ENCODE measurements around the gene NCAM1.

Gene NCAM1

DNA sequence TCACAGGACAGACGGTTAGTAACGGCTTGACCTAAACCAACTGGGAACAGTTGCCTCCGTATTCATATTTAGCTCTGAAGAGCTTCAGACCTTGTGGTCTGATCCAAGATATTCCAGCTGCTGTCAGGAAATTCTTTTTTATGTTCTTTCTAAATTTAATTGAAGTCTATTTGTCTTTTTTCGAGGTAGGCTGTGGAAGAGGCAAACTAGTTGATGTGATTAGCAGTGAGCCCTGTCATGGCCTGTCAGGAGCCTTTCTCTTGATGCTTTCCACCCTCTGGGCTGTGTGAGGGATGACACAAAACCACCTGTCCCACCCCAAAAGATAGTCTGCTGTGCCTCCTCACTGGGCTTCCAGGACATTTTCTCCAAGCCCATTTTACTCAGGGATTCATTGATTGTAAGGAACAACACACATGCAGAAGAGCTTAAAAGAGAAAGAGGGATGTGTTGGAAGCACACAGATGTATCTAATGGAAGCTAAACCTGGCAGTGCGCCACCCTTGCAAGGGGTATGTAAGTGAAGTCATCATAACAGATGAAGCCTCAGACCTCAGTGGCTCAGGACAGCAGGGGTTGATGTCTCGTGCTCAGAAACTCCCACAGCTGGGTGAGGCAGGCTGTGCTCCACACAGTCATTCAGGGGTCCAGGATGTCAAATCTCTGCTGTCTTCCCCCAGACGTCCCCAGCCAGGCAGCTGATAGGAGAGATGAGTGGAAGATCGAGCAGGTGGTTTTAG is 170.0 kb downstream of the NCAM1 start:
- no peak for DNase-seq (ENCODE audit: low read depth in 2 of 2)

DNA sequence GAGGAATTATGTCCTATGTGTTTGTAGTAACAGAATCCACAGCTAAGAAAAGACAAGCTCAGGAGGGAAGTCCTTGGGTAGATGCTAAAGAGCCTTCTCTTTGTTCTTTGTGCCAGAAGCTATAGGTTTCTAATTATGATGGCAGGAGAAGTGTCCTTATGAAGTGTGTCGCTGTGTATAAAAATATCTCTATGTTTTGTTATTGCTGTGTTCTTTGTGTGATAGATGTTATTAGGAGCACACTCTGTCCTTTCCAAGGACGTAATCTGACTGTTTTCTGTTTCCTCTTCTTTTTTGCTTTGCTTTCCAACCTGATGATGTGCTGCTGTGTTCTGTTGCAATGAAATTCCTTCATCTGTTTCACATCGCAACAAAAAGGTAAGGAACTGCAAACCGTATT is 171.9 kb downstream of the NCAM1 start:
- no peak for DNase-seq (ENCODE audit: low read depth in 2 of 2)

DNA sequence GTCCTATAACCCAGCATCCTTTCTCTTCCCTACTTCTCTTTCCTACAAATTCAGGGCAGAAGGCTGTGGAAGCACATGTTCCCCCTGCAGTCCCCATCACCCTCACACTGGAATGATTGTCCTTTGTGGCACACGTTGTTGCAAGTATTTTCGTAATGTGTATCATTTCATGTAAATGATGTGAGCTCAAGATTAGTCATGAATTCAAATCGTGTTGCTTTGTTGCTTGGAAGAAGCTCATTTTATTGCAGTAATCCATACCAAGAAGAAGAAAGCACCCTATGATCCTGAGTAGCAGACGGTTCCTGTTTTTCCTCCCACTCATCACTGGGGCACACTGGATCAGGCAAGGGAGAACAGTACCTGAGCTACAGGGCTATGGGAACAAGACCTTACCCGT is 173.4 kb downstream of the NCAM1 start:
- DNase-seq (ENCODE audit: low read depth in 2 of 2), result no peak

DNA sequence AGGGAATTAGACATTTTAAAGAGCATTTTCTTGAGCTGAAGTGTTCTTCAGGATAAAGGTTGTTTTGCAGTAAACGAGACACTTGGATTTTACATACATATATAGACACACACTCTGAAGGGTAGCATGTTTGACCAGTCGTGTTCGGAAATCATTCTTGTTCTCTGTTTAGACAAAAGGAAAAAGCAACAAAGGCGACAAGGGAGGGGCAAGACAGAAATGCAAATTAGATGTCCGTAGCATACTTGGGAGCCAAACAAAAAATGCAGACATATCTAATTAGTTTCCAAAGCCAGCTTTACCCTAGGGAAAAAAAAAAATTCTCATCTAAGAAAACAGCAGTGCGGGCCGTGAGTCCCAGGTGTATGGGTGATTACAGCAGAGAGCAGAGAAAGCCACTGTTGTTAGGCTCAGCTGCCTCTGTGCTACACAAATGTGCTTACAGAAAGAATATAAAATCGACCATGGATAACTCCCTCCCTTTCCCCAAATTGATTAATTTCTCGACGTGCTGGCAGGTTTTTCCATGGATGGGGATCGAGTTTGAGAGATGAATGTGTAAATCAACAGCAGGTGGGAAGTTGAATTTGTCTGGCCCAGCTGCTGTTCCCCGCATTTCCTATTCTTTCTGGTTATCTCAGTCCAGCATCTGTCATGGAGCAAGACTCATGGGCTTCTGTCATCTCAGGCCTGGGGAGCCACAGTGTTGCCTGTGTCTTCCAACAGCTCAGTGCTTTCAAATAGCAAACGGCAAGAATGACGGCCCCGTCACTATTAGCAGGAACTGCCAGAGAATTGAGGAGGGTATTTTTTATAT is 176.7 kb downstream of the NCAM1 start:
- DNase-seq (ENCODE audit: low read depth in 2 of 2), result no peak

DNA sequence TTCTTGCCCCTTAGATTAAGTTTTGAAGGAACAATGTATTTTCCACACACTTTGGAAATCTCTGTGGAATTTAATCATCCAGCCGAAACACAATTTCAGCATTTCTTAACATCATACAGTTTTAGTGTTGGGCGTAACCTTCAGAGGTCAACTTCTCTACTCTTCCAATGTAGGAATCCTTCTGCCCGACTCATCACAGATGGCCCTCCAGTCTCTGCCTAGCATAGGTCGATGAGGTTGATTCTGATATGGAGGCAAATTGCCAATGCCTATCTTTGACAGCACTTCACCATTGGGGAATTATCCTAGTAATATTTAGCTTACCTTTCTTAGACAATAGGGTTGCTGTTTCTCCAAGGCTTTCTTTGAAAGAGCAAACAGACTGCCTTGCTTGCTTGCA is 177.5 kb downstream of the NCAM1 start:
- DNase-seq (ENCODE audit: low read depth in 2 of 2), result no peak

DNA sequence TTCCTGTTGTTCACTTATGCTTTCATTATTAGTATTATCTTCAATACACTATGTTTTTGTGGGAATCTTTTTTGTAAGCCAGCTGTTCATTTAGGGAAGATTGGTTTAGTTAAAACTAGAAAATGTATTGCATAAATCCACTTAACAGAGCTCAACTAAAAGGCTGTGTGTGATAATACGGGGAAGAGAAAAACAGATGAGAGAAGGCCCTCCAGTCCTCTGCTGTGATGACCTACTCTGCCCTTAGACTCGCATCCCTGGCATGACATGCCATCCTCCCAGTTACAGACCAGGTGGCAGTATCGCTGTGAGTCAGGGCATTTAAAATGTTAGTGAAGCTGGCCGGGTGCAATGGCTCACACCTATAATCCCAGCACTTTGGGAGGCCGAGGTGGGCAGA is 179.8 kb downstream of the NCAM1 start:
- no peak for DNase-seq (ENCODE audit: low read depth in 2 of 2)

DNA sequence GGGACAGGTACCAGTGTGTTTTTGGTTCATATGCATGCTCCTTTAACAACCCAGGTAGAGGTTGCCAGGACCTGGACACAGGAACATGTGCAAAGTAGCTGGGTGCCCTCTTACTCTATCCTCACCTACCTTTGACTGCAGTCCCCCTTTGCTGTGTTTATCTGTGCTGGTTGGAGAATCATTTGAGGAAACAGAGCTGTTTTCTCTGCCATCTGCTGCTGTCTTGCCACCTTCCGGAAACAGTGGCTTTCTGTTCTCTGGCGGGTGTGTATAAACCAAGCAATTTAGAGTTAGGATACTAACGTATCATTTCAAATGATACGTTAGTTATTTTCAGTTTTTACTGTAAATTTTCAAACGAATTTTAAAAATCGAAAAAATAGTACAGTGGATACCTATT is 181.3 kb downstream of the NCAM1 start:
- DNase-seq (ENCODE audit: low read depth in 2 of 2), result no peak

DNA sequence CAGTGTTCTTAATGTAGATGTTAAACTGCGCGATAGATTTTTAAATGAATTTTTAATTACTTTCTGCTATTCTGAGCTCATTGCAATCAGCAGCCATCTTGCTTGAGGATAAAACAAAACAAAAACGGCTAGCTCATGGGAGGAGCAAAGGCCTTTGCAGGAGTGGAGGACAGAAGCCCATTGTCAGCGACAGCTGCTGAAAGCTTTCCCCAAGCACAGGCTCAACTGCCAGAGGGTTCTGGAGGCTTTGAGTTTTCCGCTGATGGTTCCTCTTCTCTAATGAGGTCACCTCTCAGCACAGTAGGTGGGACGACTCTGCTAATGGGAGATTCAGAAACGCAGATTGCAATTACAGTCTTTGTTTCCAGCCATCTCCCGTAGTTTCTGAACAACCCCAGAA is 186.0 kb downstream of the NCAM1 start:
- DNase-seq (ENCODE audit: low read depth in 2 of 2), result no peak

DNA sequence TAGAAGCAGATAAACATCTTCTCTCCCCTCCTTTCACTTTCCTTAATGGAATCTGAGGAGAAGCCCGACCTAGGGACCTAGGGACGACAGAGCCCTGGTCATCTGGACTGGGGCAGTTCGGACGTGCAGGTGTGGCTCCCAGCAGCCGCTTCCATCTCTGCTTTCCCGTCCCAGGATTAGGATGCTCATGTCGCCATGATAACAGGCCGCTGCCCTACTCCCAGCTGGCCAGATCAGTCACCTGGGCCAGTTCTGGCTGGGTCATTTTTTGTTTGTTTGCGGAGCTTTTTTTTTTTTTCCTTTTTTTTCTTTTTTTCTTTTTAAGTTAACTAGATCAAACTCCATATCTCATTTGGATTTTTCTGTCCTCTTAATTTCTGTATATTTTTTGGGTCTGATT is 186.9 kb downstream of the NCAM1 start:
- no peak for DNase-seq (ENCODE audit: low read depth in 2 of 2)

DNA sequence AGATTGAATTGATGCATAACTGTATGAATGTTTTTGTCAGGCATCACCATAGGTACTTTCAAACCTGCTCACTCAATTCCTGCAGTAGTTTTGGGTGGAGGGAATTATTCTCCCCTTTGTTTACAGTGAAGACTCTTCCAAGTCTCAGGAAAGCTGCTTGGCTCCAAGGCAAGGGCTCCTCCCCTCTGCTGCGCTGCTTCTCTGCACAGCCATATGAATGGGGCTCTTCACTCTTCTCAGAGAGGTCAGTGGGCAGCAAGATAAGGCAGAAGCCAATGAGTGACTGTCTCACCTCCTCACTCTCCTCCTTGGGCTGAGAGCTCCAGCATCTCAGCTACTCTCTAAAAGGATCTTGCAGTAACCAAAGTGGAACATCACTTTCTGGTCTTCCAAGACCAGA is 187.4 kb downstream of the NCAM1 start:
- no peak for DNase-seq (ENCODE audit: low read depth in 2 of 2)

DNA sequence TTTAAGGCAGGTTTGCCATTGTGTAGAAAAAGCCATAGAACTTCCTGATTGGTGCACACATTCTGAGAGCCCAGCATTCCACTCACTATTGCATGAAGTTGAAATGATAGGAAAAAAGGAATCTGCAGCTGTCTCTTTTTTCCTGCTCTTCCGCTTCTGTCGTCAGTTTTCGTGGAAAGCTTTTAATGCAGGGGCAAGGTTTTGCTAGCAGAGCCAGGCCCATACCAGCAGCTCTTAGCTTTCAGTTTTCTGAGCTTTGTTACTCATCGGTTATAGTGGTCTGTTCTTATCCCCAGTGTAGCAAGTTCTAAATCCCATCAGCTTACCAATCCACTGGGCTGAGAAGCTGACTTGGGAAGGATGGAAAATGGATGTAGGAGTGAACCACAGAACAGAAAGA is 190.3 kb downstream of the NCAM1 start:
- DNase-seq (ENCODE audit: low read depth in 2 of 2), result no peak

DNA sequence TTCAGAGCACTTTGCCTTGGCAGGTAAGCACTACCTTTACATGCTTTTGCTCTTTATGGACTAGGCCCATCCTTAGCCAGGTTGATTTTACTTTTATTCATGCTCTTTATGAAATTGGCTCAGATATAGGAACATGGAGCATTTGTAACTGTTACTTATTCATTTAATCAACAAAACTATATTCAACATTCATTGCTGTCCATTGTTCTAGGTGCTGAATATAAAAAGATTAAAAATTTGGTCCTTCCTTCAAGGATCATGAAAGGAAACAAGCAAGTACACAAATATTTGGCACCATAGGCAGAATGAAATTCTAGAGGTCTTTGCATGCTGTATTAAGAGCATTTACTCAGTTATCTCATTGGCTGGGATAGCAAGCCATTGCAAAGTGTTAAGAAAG is 191.3 kb downstream of the NCAM1 start:
- no peak for DNase-seq (ENCODE audit: low read depth in 2 of 2)

DNA sequence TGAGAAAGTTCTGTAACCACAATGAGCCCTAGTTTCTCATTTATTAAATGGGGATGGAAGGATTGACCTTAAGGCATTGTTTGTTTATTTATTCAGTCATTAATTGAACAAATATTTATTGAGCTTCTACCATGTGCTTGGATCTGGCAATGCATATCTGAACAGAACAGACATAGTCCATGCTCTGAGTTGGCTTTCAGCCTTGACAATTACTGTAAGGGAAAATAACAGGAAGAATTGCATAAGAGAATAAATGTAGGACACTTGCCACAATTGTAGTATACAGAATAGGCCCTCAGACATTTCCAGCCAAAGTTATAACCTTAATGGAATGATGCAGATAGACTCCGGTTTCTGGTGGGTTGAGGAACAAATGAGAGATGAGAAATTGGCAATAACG is 192.6 kb downstream of the NCAM1 start:
- DNase-seq (ENCODE audit: low read depth in 2 of 2), result no peak

DNA sequence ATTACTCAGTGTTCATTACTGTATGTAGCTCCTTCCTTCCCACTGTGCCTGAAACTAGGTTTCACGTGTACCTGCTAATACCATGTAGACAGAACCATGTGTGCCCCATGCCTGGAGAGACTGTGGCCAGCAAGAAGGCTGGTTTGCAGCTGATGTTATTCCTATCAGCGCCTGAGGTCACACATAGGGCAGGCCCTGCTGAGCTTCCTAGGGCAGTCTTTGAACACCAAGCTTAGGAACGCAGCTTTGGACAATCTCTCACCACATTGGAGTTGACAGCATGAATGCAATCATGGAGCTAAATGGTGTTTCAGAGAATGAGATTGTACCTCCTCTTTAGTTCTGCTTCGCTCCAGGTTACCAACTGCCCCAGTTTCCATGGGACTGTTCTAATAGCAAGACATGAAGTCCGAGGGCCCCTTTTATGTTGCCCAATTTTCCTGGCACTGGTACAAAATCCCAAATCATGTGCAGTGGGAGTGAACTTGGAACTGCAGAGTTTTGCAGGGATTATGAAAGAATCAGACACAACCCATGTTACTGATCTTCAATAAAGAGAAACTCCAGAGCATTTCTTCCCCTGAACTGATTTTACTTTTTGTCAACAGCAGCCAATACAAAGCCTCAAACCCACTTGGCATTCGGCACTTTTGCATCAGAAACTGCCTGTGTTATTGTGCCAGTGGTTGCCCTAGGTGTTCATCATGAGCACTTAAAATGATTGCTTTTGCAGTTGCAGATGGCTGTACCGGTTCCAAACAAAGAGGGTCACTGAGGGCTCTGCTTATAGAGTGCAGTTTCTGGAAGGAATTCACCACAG is 199.0 kb downstream of the NCAM1 start:
- DNase-seq (ENCODE audit: low read depth in 2 of 2), result no peak

DNA sequence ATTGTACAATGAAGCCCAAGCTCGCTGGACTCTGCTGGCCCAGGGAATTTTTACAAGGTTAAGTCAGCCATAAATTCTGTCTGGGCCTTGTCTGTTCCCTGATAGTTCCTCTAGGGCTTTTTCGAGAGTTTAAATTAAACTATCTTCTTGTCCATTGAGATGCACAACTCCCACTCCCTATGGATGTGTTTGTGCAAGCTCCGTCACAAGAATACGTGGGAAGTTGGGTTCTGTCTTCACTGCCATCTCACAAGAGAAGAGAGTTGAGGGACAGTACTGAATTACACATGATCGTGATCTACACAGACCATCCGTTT is 199.5 kb downstream of the NCAM1 start:
- no peak for DNase-seq (ENCODE audit: low read depth in 2 of 2)

DNA sequence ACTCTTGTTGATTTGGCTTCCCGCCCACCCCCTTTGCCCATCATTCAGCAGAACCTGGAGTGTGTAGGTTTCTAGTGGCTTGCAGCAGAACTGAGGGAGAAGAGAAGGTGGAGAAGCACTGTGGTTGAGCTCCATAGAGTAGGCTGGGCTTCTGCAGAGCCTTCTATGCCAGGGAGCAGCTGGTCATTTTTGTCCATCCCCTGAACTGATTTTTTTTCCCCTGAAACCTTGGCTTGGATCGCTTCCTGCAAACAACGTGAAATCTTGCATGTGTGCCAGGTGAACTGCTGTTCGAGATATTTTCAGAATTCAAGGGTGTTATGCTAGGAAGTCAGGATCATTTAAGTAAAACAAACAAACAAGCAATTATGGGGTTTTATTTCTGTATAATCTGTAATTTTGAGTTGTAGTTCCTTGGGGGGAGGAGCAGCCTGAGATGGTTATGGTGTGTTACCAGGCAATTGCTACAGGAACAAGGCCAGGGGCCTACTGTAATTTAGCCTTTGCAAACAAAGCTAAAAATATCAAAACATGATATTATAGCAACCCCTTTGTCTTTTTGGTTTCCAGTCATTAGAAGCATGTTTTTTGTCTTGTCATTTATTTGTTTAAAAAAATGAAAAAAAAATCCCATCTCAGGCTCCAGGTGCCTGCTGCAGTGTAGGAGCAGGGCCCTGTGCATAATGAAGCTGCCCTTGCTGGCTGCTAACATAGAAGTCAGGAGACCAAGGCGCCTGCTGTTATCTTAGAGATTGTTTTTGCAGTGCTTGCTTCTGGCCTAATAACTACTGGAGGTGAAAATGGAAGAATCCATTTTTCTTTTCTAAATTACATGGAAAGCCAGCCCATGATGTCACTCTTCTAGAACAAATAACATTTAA is 200.7 kb downstream of the NCAM1 start:
- no peak for DNase-seq (ENCODE audit: low read depth in 2 of 2)

DNA sequence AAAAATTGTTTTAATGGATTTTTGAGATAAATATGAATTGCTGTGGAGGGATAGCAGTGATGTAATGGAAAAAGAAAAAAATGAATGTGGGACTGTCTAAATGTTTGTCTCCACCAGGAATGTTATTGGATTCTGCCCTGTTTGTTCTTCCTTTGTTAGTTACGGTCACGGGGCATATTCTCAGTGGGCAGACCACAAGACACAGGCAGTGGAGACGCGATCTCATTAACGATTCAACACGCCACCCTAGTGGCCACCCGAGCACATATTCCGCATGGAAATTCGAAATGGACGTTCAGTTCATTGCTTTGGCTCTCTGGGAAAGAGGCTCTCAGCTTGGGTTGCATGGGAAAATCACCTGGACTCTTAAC is 201.4 kb downstream of the NCAM1 start:
- no peak for DNase-seq (ENCODE audit: low read depth in 2 of 2)

DNA sequence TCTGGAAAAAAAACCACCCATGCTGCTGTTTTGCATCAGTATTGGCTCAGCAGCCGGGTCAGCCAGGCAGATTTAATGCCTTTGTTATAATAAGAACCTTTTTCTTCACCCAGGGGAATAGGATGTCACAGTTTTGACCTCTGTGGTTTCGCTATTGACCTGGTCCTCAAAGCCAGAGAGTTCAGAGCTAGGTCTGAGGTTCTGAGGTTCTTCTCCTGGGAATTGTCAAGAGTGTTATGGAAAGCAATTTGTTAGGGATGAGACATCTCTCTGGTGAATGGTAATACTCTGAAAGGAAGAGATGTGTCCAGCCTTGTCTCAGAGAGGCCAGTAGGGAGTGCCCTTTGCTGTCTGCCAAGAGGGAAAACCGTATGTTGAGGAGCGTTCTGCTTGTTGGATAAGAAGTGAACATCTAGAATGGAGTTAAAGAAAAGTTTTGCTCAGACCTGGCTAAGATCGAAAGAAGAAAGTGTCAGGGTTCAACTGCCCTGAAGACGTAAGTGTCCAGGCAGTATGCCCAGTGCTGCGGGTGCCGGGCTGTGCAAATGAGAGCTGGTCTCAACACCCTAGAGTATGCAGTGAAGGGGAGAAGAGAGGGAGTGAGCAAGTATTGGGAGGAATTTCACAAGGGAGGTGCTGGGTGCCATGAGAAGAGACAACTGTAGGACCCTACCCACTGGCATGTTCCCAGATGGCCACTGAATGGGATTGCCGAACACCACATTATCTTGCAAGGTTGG is 202.2 kb downstream of the NCAM1 start:
- DNase-seq (ENCODE audit: low read depth in 2 of 2), result no peak

DNA sequence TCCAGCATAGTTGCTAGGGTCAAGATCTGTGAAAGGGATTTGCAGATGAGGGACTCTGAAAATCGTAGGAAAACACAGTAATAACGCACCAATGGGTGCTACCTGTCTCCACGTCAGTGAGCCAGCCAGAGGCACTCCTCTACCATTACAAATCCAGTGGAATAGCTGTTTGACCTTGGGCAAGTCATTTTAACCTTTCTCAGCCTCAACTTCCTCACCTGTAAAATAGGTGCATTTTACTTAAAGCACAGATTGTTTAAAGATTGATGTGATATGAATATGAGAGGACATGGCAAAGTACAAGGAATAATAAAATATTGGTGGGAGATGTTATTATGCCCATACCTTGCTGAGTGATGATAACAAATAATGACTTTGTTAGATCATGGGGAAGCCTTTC is 205.1 kb downstream of the NCAM1 start:
- no peak for DNase-seq (ENCODE audit: low read depth in 2 of 2)

DNA sequence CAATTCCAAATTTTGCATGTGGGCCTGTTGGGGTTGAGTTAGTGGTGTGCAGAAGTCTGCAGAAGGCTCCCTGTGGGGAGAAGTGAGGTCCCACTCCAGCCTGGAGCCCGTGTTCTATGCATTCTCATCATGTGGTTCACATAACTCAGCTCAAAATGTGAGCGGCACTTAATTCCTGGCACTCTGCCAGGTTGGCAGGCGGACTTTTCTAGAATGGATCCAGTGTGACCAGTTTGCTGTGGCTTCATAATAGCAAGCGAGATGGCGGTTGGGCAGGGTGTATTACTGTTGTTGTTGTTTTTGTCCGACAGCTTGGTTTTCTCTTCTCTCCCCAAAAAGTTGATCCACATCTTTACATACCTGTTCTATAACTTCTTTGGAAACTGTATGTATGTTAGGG is 206.4 kb downstream of the NCAM1 start:
- DNase-seq (ENCODE audit: low read depth in 2 of 2), result no peak

Measured in stimulated activated CD4-positive, alpha-beta T cell treated with anti-CD3 and anti-CD28 coated beads, Interleukin-15, amount 100 ng/mL, for 48 hours (primary cell).